OCI-LY1 (cell line): ENCODE measurements around the gene C4A.
"Not testable (repeated sequence)": the region's sequence is repeated elsewhere in the genome, so short reads cannot be mapped to it uniquely, and the experiment has no call there.

ENCODE experiments used
- EZH2 ChIP-seq: fragments of 200-600 bp; sonication (generic), shearing (Covaris generic); IDR thresholded peaks from 2 replicates; pipeline ENCODE4 v1.8.0; 2017; ENCODE audit warnings: borderline replicate concordance, mixed run types, mild to moderate bottlenecking, antibody characterized with exemption, low read length, moderate library complexity, mixed read lengths
- TF ChIP-seq, protein P1 (sequence below): fragments of 200-600 bp; sonication (generic), shearing (Covaris generic); IDR thresholded peaks from 2 replicates; pipeline ENCODE4 v1.5.1; 2017; ENCODE audit warnings: mild to moderate bottlenecking, antibody characterized with exemption, low read length, moderate library complexity, mixed read lengths

DNA sequence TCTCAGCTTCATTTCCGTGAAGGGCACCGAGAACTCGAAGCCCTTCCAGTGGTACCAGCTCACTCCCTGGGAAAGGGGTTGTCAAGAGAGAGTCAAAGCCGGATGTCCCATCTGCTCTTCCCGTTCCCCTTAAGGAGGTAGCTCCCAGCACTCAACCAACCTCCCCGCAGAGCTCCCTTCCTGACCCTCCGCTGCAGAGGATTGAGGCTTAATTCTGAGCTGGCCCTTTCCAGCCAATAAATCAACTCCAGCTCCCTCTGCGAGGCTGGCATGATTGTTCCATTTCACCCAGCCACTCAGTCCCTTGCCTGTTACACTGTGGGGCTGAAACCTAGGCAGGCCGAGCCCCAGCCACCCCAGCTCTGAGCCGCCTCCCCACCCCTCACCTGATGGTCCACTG is 59.5 kb downstream of the C4A start:
- TF ChIP-seq, protein P1, sequence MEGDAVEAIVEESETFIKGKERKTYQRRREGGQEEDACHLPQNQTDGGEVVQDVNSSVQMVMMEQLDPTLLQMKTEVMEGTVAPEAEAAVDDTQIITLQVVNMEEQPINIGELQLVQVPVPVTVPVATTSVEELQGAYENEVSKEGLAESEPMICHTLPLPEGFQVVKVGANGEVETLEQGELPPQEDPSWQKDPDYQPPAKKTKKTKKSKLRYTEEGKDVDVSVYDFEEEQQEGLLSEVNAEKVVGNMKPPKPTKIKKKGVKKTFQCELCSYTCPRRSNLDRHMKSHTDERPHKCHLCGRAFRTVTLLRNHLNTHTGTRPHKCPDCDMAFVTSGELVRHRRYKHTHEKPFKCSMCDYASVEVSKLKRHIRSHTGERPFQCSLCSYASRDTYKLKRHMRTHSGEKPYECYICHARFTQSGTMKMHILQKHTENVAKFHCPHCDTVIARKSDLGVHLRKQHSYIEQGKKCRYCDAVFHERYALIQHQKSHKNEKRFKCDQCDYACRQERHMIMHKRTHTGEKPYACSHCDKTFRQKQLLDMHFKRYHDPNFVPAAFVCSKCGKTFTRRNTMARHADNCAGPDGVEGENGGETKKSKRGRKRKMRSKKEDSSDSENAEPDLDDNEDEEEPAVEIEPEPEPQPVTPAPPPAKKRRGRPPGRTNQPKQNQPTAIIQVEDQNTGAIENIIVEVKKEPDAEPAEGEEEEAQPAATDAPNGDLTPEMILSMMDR = not testable (repeated sequence)
- TF ChIP-seq EZH2 = not testable (repeated sequence)
